Stimulated activated memory B cell treated with anti-CD40 and anti-IgM and Interleukin-4, amounts not matched to agents 10 μg/mL and 1 μg/mL and 100 μg/mL, for 72 hours (primary cell): ENCODE data around the gene RASGRP4.

ENCODE experiments used
- ATAC-seq: fragments of 150-1000 bp; cut with Tn5 transposase; 2 replicates; pipeline ENCODE4 v1.10.0; 2021
- H3K27ac Mint-ChIP-seq: one replicate; pipeline ENCODE4 v1.8.0; 2022; ENCODE audit warnings: mild to moderate bottlenecking, mixed read lengths
- H3K27me3 Mint-ChIP-seq: one replicate; pipeline ENCODE4 v1.8.0; 2022; ENCODE audit warnings: mixed read lengths
- H3K36me3 Mint-ChIP-seq: one replicate; pipeline ENCODE4 v1.8.0; 2022; ENCODE audit warnings: mixed read lengths
- H3K4me1 Mint-ChIP-seq: one replicate; pipeline ENCODE4 v1.8.0; 2022; ENCODE audit warnings: mixed read lengths
- H3K4me3 Mint-ChIP-seq: one replicate; pipeline ENCODE4 v1.8.0; 2022; ENCODE audit warnings: mild to moderate bottlenecking, moderate library complexity, mixed read lengths
- H3K9me3 Mint-ChIP-seq: one replicate; pipeline ENCODE4 v1.8.0; 2022; ENCODE audit warnings: mixed read lengths

Gene RASGRP4

DNA sequence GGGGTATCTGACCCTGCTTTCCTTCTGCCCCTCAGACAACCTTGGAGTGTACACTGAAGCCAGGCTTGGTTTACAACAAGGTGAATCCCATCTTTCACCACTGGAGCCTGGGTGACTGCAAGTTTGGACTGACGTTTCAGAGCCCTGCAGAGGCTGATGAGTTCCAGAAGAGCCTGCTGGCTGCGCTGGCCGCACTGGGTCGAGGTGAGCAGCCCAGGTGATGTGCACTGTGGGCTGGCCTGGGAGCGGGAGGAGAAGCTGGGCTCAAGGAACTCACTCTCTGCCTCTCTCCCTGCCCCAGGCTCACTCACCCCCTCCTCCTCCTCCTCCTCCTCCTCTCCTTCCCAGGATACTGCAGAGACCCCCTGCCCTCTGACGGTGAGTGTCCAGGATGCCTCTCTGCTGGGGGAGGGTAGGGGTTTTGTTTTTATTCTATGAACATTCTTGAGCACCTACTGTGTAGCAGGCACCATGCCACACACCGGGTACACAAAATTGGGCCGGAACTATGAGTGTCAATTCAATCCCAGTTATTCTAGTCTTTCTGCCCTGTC, 34.0 kb downstream of the RASGRP4 start:
- no peak overlapping the region for H3K4me3 Mint-ChIP-seq
- peaks cover 6% of the 10 kb centered on the region for H3K36me3 Mint-ChIP-seq
- H3K27ac Mint-ChIP-seq, result no peak overlapping the region
- no peak for ATAC-seq
- no peaks in the 10 kb centered on the region for H3K9me3 Mint-ChIP-seq
- H3K4me1 Mint-ChIP-seq, result peaks cover 27% of the 10 kb centered on the region
- peaks cover 61% of the 10 kb centered on the region for H3K27me3 Mint-ChIP-seq

GRCh38 chr19:38389957-38390924, 35.8 kb downstream of the RASGRP4 start:
- Mint-ChIP-seq H3K27ac (no peak overlapping the region), H3K9me3 (no peaks in the 10 kb centered on the region), H3K36me3 (peaks cover 9% of the 10 kb centered on the region), H3K4me3 (no peak overlapping the region), H3K27me3 (peaks cover 55% of the 10 kb centered on the region), H3K4me1 (peaks cover 29% of the 10 kb centered on the region)
- ATAC-seq, result no peak

DNA sequence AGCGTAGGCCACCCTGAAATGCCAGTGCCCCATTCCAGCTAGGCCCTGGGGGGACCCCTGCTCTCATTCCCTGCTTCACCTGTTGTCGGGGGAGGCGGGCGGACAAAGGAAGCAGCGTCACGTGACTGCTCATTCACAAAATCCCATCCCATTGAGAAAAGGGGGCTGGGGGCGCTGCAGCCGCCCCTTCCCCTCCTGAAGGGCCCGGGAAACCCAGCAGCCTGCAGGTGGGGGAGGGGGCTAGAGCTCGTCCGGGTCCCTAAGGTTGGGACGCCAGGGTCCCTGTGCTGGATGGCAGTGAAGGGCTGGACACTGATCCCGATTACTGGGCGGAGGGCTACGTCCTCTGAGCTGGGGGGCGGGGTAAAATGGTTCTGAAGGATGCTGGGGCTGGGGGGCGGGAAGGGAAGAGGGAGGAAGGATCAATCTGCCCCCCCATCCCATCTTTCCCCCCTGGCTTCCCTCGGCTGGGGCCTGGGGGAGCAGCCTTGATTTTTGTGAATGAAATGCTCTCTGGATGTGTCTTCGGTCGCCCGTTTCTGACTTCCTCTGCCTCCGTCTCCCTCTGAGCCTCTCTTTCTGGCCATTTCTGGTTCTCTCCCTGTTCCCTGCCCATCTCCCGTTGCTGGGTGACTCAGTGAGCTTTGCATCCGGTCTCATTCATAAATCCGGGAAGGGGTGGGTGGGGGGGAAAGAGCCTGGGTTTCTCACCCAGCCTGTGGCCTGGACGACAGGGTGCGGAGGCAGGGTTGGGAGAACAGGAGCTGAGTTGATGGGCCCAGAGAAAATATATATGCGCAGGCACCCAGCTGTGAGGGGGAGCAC, 36.7 kb downstream of the RASGRP4 start:
- no peak overlapping the region for H3K27ac Mint-ChIP-seq
- H3K4me1 Mint-ChIP-seq, result peaks cover 30% of the 10 kb centered on the region
- ATAC-seq, result no peak
- peak overlapping the region; percentile 7 for H3K4me3 Mint-ChIP-seq
- H3K36me3 Mint-ChIP-seq, result peaks cover 18% of the 10 kb centered on the region
- peaks cover 55% of the 10 kb centered on the region for H3K27me3 Mint-ChIP-seq
- no peaks in the 10 kb centered on the region for H3K9me3 Mint-ChIP-seq

- H3K4me3 Mint-ChIP-seq, result peak within 1 kb of the TSS; percentile 80
Observed at GRCh38 chr19:38388349-38389100, 37.5 kb downstream of the RASGRP4 start, which contains the start of gene SPRED3. Gene SPRED3, plus strand, starts transcription at chr19:38388697. Its CDS starts 1,606 bp downstream, at chr19:38390303.

DNA sequence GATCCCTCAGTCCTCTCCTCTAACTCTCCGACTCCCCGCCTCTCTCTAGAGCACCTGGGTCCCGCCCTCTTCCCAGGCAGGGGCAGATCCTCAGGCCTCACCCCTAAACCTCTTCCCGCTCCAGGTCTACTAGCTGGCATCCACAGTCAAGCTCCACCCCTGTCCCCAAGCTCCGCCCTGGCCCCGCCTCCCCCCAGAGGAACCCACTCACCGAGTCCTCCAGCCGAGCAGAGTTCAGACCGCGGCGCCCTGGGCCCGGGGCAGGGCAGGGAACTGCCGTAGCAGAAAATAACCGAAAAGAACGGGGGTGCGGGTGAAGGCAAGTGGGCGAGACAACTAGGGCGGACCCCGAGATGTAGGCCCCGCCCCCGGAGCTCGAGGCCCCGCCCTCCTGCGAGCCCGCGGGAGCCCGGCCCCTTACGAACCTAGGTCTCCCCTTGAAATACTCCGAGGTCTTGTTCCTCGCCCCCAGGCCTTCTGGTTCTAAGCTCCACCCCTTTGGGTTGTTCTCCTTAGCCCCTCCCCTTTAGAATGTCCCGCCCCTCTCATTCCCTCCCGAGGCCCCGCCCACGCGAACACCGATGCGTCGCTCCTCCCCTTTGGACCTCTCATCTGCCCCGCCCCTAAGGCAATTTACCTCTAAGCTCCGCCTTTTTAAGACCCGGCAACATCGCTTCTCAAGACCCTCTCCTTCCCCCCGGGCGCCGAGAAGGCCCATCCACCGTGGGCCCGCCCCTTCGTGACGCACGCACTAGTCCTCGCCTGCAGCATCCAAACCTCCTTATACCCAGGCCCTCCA, 38.3 kb downstream of the RASGRP4 start, which contains the start of gene GGN:
Gene GGN (minus strand): TSS at position 485 of the 799 bp plus-strand sequence. CDS start 773 bp downstream, outside the sequence.
- ATAC-seq, result peak; percentile 71
- H3K36me3 Mint-ChIP-seq, result peaks cover 28% of the 10 kb centered on the region
- H3K27me3 Mint-ChIP-seq, result peaks cover 57% of the 10 kb centered on the region
- H3K4me3 Mint-ChIP-seq, result peak within 1 kb of the TSS; percentile 80
- H3K27ac Mint-ChIP-seq, result no peak within 1 kb of the TSS
- no peaks in the 10 kb centered on the region for H3K9me3 Mint-ChIP-seq
- peaks cover 24% of the 10 kb centered on the region for H3K4me1 Mint-ChIP-seq

More at GRCh38 chr19:38388349-38389100, 37.5 kb downstream of the RASGRP4 start, which contains the start of gene SPRED3:
- no peak within 1 kb of the TSS for H3K27ac Mint-ChIP-seq
- H3K4me1 Mint-ChIP-seq, result peaks cover 24% of the 10 kb centered on the region
- H3K9me3 Mint-ChIP-seq, result no peaks in the 10 kb centered on the region
- no peak for ATAC-seq
- H3K27me3 Mint-ChIP-seq, result peaks cover 50% of the 10 kb centered on the region
- peaks cover 20% of the 10 kb centered on the region for H3K36me3 Mint-ChIP-seq

DNA sequence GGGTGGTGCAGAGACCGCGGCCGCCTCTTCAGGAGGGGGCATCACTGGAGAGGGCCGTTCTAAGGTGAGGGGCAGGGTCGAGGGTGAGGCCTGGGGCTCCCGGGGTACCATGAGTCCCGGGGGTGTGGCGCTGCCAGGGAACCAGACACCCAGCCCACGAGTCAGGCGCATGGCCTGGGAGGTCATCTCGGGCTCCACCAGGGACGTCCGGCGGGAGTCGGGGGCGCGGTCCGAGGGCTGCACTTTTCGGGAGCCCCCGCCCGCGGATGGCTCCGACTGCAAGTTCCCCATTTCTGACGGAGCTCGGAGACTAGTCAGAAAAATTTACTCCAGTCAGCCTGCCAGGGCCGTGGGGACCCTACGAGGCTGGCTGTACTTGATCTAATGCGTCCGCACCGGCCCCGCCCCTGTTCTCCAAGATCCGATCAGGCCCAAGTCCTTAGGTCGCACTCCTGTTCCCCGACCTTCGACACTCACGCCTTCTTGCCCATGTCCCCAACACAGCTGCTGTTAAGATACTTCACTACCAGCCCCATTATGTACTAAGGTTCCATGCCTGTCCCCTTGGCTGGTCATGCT, 39.0 kb downstream of the RASGRP4 start:
- Mint-ChIP-seq H3K27me3 (peaks cover 61% of the 10 kb centered on the region), H3K36me3 (peaks cover 35% of the 10 kb centered on the region), H3K27ac (no peak overlapping the region), H3K4me1 (peaks cover 24% of the 10 kb centered on the region), H3K4me3 (peak overlapping the region; percentile 70), H3K9me3 (no peaks in the 10 kb centered on the region)
- peak; percentile 11 for ATAC-seq

GRCh38 chr19:38386300-38386970, 39.6 kb downstream of the RASGRP4 start:
- peaks cover 41% of the 10 kb centered on the region for H3K36me3 Mint-ChIP-seq
- peaks cover 61% of the 10 kb centered on the region for H3K27me3 Mint-ChIP-seq
- peak overlapping the region; percentile 14 for H3K4me3 Mint-ChIP-seq
- no peak overlapping the region for H3K27ac Mint-ChIP-seq
- no peak for ATAC-seq
- H3K4me1 Mint-ChIP-seq, result peaks cover 24% of the 10 kb centered on the region
- H3K9me3 Mint-ChIP-seq, result no peaks in the 10 kb centered on the region

- H3K4me1 Mint-ChIP-seq, result peaks cover 24% of the 10 kb centered on the region
- H3K4me3 Mint-ChIP-seq, result no peak overlapping the region
- peaks cover 56% of the 10 kb centered on the region for H3K27me3 Mint-ChIP-seq
- no peak for ATAC-seq
- H3K36me3 Mint-ChIP-seq, result peaks cover 47% of the 10 kb centered on the region
- H3K9me3 Mint-ChIP-seq, result no peaks in the 10 kb centered on the region
- H3K27ac Mint-ChIP-seq, result no peak overlapping the region
Observed at GRCh38 chr19:38385804-38386257, 40.2 kb downstream of the RASGRP4 start.

DNA sequence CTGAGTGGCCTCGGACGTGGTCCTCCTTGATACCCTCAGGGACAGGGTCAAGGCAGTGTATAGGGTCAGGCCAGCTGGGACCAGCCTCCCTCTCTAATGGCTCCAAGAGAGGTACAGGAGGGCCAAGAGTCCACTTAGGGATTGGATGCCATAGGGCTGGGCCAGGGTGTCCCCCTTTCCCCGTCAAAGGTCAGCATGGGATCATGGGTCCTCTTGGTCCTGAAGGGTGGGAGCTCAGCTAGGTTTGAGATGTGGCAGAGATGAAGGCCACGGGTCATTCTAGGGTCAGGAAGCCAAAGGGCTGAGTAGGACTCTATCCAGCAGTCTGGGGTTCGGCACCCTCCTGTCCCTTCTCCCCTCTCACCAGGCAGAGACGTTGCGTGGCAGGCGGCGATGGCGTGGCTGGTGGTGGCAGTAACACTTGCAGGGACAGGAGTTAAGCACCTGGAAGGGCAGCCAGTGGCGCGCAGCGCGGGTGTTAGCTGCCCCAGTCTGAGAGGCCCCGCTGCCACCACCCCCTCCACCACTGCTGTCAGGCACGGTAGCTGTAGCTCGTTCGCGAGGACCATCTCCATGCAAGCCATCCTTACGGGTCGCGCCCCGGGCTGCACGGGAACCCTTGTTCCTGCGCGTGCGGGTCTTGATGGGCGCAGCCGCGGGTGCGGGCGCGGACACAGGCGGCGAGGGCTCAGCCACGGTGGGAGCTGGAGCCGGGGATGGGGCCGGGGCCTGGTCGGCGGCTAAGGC, 40.8 kb downstream of the RASGRP4 start:
- no peak for ATAC-seq
- no peak overlapping the region for H3K27ac Mint-ChIP-seq
- H3K9me3 Mint-ChIP-seq, result no peaks in the 10 kb centered on the region
- no peak overlapping the region for H3K4me3 Mint-ChIP-seq
- H3K36me3 Mint-ChIP-seq, result peaks cover 53% of the 10 kb centered on the region
- peaks cover 50% of the 10 kb centered on the region for H3K27me3 Mint-ChIP-seq
- peaks cover 24% of the 10 kb centered on the region for H3K4me1 Mint-ChIP-seq

DNA sequence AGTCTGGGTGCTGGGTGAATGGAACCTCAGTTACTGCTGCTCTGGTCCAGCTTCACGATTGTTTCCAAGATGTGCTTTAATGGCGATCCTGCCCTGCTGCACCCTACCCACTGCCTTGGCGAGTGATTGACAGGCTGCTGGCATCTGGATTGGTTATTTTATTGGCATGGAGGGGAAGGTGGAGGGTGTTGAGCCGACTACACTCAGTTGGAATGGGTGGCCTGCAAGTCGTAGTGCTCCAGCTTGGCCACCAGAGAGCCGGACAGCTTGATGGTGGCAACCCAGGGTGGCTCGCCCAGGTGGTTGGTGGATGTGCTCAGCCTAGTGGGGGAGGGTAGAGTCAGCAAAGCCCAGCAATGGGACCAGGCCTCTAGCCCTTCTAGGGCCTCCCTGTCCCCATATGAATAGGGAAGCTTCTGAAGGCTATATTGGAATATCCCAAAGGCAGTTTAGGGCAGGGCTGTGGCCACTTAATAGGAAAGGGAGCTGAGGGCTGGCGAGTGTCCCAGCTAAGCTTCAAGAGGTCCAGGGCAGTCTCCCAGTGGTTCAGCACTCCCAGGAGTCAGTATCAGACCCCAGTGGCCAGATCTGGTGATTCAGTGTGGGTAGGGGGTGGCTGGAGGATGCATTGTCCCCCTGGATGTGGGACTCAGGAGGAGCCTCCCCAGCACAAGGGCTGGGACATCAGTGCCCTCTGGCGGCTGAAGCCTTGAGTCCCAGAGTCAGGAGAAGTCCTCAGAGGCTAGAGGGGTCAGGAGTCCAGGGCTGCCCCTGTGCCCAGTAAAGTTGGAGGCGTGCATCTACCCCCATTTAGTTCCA, 41.6 kb downstream of the RASGRP4 start:
- H3K27ac Mint-ChIP-seq, result no peak overlapping the region

DNA sequence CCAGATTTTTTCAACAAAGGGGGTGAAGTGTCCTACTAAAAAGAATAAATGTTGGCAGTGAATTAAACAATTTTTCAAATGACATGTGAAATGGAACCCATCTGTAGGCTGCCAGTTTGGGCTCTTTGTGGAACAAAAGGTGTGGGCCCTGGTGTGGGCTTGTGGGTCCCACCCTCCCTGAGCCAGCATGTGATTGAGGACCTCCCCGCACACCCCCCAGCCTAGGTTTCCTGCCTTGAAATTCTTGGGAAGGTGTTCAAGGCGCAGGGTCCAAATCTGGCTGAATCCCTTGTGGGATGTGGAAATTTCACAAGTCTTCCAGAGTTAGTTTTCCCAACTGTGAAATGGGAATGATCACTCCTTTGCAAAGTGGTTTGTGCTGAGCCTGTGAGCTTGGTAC, 42.3 kb downstream of the RASGRP4 start:
- peaks cover 67% of the 10 kb centered on the region for H3K36me3 Mint-ChIP-seq
- peaks cover 24% of the 10 kb centered on the region for H3K4me1 Mint-ChIP-seq
- no peak for ATAC-seq
- no peak overlapping the region for H3K27ac Mint-ChIP-seq
- no peaks in the 10 kb centered on the region for H3K9me3 Mint-ChIP-seq
- no peak overlapping the region for H3K4me3 Mint-ChIP-seq
- H3K27me3 Mint-ChIP-seq, result peaks cover 40% of the 10 kb centered on the region

More for the DNA sequence above, 41.6 kb downstream of the RASGRP4 start:
- Mint-ChIP-seq H3K36me3 (peaks cover 61% of the 10 kb centered on the region), H3K4me1 (peaks cover 24% of the 10 kb centered on the region), H3K27me3 (peaks cover 42% of the 10 kb centered on the region), H3K4me3 (no peak overlapping the region), H3K9me3 (no peaks in the 10 kb centered on the region)
- no peak for ATAC-seq

- Mint-ChIP-seq H3K4me3 (no peak overlapping the region), H3K36me3 (peaks cover 67% of the 10 kb centered on the region), H3K27me3 (peaks cover 37% of the 10 kb centered on the region), H3K27ac (no peak overlapping the region), H3K9me3 (no peaks in the 10 kb centered on the region), H3K4me1 (peaks cover 22% of the 10 kb centered on the region)
- no peak for ATAC-seq
Observed at GRCh38 chr19:38383184-38383583, 42.8 kb downstream of the RASGRP4 start.
